HepG2 (cell line): ENCODE data around the gene RARS1. TPM values are rescaled to one million over a fixed set of nuclear protein-coding genes. Genes with fewer than 3 reads are reported as not detected.

ENCODE experiments used
- ATF6 ChIP-seq: sonication (generic); formaldehyde crosslinking; conservative IDR thresholded peaks from 2 replicates; pipeline ENCODE4 v1.4.0; 2020; ENCODE audit warnings: missing genetic modification reagents
- CC2D1A ChIP-seq: sonication (generic); formaldehyde crosslinking; IDR thresholded peaks from 2 replicates; pipeline ENCODE4 v1.8.1; 2023; ENCODE audit warnings: mild to moderate bottlenecking, missing genetic modification reagents
- IKZF5 ChIP-seq: IDR thresholded peaks from 2 replicates; pipeline ENCODE4 v1.6.1; 2018; ENCODE audit warnings: missing genetic modification reagents, mild to moderate bottlenecking, missing compliant biosample characterization
- IRF2 ChIP-seq: IDR thresholded peaks from 2 replicates; pipeline ENCODE4 v1.6.1; 2018; ENCODE audit warnings: missing genetic modification reagents, missing compliant biosample characterization
- KDM2A ChIP-seq: sonication (generic); formaldehyde crosslinking; IDR thresholded peaks from 2 replicates; pipeline ENCODE4 v1.4.0; 2020; ENCODE audit warnings: low read depth, missing genetic modification reagents, borderline replicate concordance
- MIXL1 ChIP-seq: IDR thresholded peaks from 2 replicates; pipeline ENCODE4 v1.6.1; 2016
- REST ChIP-seq, 2 experiments: IDR thresholded peaks; 2 replicates each; pipeline ENCODE4 v1.6.1; 2011 to 2012; ENCODE audit warnings: low read length in 2 of 2, borderline replicate concordance in 1 of 2, low read depth in 1 of 2, mild to moderate bottlenecking in 1 of 2, moderate library complexity in 1 of 2
- RXRB ChIP-seq: IDR thresholded peaks from 2 replicates; pipeline ENCODE4 v1.6.1; 2016; ENCODE audit warnings: borderline replicate concordance, missing genetic modification reagents, missing compliant biosample characterization
- SATB2 ChIP-seq: sonication (generic); formaldehyde crosslinking; IDR thresholded peaks from 2 replicates; pipeline ENCODE4 v1.5.0; 2020; ENCODE audit warnings: missing genetic modification reagents
- ZNF446 ChIP-seq: sonication (generic); formaldehyde crosslinking; IDR thresholded peaks from 2 replicates; pipeline ENCODE4 v1.5.0; 2020; ENCODE audit warnings: mild to moderate bottlenecking, missing genetic modification reagents
- ZNF557 ChIP-seq: sonication (generic); formaldehyde crosslinking; IDR thresholded peaks from 2 replicates; pipeline ENCODE4 v1.4.0; 2020; ENCODE audit warnings: missing genetic modification reagents
- ZNF687 ChIP-seq: sonication (generic); formaldehyde crosslinking; IDR thresholded peaks from 2 replicates; pipeline ENCODE4 v1.5.1; 2020; ENCODE audit warnings: mild to moderate bottlenecking, missing genetic modification reagents, moderate library complexity
- ZNF770 ChIP-seq: sonication (generic); formaldehyde crosslinking; IDR thresholded peaks from 2 replicates; pipeline ENCODE4 v1.5.0; 2020; ENCODE audit warnings: mild to moderate bottlenecking, missing genetic modification reagents
- polyA plus RNA-seq, 8 experiments: library from polyadenylated mRNA; depleted of rRNA in 3 of 8; stranded (reverse) in 7 of 8; unstranded in 1 of 8; fragments of >200 nt; fragmentation: Illumina TruSeq in 4 of 8; extraction: Trizol in 4 of 8; gene quantifications; 2 replicates each; pipeline versions ENCODE4 v1.2.1 to v1.2.3, GENCODE V29; 2011 to 2016; ENCODE audit warnings: low read depth in 4 of 8, missing spikeins in 1 of 8, mixed read lengths in 1 of 8; ENCODE audit not compliant: insufficient read depth in 1 of 8
- total RNA-seq, 5 experiments: library from RNA; depleted of rRNA; stranded (reverse); fragments of >200 nt; fragmentation: Illumina TruSeq; extraction: Trizol; gene quantifications; 2 replicates each; pipeline ENCODE4 v1.2.3, GENCODE V29; 2016; ENCODE audit warnings: low read depth in 1 of 5

Gene RARS1
- total and polyA plus RNA-seq, 2 of the 13 experiments (the other 11 are each of a cell fraction or from before 2014, with no cell fraction given), result 54.6 to 170 TPM

- TF ChIP-seq ATF6 (CRISPR knock-in tag) (0 out of 2 replicates have a peak, but pooled peaks have one; percentile 42), MIXL1 (0 out of 2 replicates have a peak, but pooled peaks have one; percentile 33), IRF2 (CRISPR knock-in tag) (peak; percentile 22; the same call in 1 of the 2 replicates), IKZF5 (peak; percentile 58; the same call in 1 of the 2 replicates), ZNF687 (peak; percentile 30; the same call in 1 of the 2 replicates), CC2D1A (no peak), ZNF446 (peak; percentile 55; the same call in 1 of the 2 replicates), RXRB (CRISPR knock-in tag) (peak; percentile 47; the same call in 1 of the 2 replicates), ZNF557 (CRISPR knock-in tag) (peak; percentile 80; the same call in 1 of the 2 replicates), ZNF770 (0 out of 2 replicates have a peak, but pooled peaks have one; percentile 24), KDM2A (CRISPR knock-in tag) (0 out of 2 replicates have a peak, but pooled peaks have one; percentile 32), SATB2 (CRISPR knock-in tag) (0 out of 2 replicates have a peak, but pooled peaks have one; percentile 28), REST (IDR thresholded peaks at IDR 0.05; ENCODE audit: borderline replicate concordance in 1 of 2, low read depth in 1 of 2, low read length in 2 of 2) (peak; percentile 81 to 99)
These were observed 42.5 kb downstream of the RARS1 start, which contains the start of gene FBLL1 (continued) for GRCh38 chr5:168528521-168529373.
